Hippocampal formation (tissue), 2 donors: ENCODE data around the gene SAMD3.
"Not testable (repeated sequence)": the region's sequence is repeated elsewhere in the genome, so short reads cannot be mapped to it uniquely, and the experiment has no call there.

Experiments
- DNase-seq, 2 donors: peaks; one replicate each; lab custom pipeline; 2025; lab: John Stamatoyannopoulos, UW

SAMD3 gene

DNA sequence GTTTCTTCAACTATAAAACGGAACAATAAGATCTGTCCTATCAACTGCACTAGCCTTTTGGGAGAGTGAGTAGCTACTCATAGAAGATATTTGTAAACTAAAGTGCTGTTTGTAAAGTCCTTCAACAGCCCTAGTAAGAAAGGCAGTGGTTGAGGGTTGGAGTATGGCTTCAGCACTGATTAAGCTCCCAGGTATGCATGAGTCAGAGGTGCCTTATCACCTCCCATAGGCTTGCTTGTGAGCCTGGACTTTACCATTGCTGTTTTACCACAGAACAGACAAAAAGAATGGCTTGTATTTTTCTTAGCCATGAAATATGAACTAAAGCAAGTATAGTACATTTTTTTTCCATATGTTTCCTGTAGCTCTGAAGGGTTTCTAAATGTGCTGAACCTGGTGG, 44.1 kb downstream of the SAMD3 start:
- no peak for DNase-seq

DNA sequence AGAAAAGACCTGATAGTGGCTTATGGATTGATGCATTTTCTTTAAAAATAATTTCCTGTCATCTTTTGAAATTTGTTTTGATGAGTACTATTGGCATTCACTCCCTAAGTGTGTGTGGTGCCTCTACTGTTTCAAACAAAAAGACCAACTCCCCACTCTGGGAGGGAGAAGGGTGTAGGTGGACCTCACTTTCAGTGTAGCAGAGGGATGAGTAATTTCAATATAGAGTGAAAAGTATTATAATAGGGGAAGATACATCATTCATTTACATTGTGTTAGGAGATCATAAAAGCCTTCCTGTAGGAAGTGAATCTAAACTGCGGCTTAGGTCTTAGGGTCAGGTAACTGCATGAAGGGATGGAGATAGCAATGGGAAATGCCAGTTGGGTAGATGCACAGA, 46.4 kb downstream of the SAMD3 start:
- no peak for DNase-seq

DNA sequence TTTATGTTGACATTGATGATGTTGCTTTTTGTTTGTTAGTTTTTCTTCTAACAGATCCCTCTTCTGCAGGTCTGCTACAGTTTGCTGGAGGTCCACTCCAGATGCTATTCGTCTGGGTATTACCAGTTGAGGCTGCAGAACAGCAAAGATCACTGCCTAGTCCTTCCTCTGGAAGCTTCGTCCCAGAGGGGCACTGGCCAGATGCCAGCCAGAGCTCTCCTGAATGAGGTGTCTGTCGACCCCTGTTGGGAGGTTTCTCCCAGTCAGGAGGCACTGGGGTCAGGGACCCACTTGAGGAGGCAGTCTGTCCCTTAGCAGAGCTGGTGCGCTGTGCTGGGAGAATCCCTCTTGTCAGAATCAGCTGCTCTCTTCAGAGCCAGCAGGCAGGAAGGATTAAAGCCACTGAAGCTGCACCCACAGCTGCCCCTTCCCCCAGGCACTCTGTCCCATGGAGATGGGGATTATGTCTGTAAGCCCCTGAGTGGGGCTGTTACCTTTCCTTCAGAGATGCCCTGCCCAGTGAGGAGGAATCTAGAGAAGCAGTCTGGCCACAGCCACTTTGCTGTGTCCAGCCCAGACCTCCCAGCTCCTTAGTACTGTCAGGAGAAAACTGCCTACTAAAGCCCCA, 49.3 kb downstream of the SAMD3 start:
- not testable (repeated sequence) for DNase-seq

DNA sequence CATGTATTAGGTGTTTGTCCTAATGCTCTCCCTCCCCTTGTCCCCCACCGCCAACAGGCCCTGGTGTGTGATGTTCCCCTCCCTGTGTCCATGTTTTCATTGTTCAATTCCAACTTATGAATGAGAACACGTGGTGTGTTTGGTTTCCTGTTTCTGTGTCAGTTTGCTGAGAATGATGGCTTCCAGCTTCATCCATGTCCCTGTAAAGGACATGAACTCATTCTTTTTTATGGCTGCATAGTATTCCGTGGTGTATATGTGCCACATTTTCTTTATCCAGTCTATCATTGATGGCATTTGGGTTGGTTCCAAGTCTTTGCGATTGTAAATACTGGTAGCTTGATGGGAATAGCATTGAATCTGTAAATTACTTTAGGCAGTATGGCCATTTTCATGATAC, 52.6 kb downstream of the SAMD3 start:
- DNase-seq: not testable (repeated sequence)

DNA sequence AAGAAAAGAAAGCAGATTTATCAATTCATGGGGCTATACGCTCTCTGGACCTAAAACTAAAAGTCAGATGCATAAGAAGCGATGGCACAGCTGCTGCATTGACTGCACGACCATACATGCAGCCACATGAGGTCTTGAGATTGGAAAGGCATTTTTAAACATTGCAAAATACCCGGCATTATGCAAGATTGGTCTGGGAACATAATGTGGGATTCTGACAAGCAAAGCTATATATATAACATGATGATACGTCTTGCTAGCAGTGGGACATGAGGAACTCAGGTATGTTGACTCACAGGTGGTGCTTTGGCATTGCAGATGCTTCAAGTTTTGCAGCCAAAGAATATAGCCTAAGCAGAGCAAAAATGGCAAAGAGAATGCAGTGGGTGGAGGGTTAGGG, 55.1 kb downstream of the SAMD3 start:
- DNase-seq: no peak

DNA sequence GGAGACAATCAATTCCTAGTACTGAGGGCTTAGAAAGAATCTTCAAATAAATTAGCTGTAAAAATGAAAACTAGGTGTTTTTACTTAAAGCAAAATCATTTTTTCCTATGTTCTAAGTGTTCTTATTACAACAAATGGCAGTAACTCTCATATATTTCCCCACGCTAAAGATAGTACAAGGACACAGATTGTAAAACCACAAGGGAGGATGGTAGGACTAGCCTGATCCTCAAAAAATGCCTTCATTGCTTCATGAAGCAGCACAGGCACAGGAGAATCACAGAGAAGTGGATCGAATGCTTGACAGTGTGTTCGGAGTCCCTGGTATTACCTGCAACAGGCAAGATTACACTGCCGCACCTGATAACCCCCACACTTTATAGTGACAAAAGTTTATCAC, 58.5 kb downstream of the SAMD3 start:
- DNase-seq: no peak

DNA sequence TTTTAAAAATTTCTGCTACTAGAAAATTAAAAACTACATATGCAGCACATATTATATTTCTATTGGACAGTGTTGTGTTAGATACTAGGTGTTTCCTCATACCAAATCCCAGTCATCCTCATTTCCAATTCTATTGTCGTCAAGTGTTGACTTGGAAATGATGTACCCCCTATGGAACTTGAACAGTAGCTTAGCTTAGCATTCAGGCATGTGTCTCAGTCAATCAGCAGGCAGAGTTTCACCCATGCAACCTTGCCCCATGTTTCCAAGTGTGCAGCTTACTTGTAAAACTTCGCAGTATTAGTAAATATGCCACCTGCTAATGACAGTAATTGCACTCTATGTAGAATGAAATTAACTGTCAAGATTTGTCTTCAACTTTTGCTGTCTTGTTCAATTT, 59.5 kb downstream of the SAMD3 start:
- no peak for DNase-seq

DNA sequence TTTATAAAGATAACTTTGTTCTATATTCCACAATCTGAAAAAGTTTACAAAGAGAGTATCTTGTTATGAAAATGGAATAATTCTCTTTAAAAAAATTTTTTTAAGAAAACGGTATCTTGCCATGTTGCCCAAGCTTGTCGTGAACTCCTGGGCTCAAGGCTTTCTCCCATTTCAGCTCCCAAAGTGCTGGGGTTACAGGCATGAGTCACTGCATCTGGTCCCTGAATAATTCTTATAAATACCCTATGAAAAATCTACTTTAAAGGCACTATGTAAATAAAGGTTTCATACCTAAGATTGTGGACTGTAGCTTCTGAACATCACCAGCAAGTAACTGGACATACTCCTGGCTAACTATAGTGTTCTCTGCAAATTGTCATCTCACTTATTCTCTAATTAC, 60.3 kb downstream of the SAMD3 start:
- no peak for DNase-seq

DNA sequence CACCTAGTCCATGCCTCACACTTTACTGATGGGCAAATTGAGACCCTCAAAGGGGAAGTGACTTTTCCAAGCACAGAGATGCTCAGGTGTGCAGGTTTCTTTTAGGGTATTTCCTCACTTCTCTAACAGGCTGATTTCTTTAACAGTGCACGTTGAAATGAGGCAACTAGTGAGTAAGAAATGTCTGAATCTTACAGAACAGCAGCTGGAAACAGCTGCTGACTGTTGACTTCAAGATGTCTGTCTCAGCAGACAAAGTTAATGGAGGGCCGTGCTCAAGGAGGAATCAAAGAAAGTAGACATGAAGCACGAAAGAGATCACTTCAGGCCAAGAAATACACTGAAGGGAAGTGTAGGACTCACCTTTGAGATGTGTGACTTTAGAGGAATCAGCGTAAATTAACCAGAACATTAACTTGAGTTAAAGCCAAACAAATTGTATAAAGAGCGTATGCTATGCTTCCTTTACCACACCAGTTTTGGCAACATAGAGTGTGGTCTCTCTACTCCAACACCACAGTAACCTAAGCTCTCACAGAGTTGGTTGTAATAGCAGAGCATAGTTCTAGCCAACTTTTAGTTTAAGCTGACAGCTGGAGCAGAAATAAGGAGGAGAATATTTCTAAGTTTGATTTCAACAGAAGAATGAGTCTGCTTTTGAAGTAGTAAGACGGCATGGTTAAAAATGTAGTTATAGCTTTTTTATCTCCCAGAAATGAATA, 60.9 kb downstream of the SAMD3 start:
- DNase-seq: no peak

DNA sequence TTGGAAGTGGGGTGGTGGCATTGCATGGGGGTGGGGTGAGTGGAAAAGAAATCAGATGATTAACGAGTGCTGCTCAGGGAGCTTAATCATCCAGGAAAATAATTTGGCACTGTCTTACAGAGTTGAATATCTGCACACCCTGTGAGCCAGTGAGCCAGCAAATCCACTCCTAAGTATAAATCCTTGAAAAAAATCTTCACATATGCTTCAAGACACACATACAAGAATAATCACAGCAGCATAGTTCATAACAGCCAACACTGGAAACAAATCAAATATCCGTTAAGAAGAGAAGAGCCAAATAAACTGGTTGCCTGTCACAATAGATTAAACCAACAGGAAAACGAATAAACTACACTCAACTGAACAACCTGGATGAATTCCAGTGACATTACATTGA, 62.8 kb downstream of the SAMD3 start:
- no peak for DNase-seq

DNA sequence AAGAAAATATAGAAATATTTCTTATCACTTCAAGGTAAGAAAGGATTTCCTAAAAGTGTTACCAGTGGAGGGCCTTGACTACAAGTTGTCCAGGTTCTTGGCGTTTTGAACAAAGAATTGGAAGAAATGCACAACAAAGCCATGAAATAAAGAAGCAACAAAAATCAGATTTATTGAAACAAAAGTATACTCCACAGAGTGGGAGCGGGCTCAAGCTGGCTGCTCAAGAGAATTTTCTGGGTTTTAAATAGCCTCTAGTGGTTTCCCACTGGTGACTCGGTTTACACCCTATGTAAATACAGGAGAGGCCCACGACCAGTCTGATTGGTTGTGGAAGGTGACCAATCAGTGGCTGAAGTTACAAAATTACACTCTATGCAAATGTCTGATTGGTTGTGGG, 64.2 kb downstream of the SAMD3 start:
- DNase-seq: no peak

DNA sequence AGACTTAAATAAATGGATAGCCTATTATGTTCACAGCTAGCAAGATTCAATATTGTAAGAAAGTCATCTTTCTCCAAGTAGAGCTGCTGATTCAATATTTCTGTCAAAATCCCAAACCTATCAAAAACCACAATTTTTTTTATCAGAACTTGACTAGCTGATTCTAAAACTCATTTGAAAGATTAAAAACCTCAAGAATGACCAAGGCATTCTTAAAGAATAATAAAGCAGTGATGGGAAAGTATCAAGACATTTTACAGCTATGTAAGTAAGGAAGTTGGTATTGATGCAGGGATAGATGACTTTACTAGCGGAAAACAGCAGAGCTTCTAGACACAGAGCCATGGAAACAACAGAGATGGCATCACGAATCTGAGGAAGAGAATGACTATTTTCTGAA, 64.7 kb downstream of the SAMD3 start:
- no peak for DNase-seq

DNA sequence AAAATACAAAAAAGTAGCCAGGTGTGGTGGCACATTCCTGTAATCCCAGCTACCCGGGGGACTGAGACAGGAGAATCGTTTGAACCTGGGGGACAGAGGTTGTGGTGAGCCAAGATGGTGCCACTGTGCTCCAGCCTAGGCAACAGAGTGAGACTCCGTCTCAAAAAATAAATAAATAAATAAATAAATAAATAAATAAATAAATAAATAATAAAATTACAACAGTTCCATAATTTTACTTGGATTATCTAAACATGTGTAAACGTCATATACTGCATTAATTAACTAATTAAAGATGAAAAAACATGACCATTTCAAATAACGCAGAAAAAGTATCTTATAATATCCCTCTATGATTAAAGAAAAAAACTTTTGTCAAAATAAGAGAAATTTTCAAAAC, 65.8 kb downstream of the SAMD3 start:
- DNase-seq: no peak

DNA sequence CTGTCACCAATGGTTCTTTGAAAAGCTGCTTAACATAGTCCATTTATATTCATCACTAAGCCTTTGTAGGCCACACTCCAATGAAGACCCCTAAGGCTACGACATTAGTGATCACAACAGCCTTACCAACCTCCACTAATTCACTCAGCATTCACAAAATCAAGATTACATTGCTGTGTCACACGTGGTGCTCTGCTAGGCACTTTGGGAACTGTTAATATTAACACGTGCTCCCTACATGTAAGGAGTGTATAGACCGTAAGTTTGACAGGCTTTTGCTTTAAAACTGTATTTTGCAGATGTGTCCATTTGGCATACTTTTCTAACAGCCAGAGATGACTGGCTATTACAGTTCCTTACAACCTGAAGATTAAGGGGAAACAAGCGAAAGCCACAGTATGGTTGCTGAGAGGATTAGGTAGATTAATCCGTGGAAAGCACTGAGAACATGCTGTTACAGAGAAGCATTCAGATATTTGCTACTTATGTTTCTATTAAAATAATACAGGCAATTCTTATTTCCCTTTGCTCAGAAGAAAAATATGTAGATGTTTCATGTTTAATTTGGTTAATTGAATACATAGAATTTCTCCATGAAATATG, 69.7 kb downstream of the SAMD3 start:
- DNase-seq: no peak

DNA sequence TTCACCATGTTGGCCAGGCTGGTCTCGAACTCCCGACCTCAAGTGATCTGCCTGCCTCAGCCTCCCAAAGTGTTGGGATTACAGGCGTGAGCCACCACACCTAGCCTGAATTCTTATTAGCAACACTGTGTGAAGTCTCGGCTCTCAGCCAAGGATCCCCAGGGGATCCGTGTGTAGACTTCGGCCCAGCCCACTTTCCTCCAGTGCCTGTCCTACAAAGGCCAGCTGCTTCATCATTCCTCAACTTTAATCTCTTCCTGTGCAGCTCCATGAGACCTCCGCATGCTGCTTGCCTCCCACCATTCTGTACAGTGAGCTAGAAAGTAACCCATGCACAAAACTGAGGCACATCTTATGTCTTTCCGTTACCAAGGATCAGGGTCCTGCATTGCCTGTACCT, 71.8 kb downstream of the SAMD3 start:
- DNase-seq: no peak

DNA sequence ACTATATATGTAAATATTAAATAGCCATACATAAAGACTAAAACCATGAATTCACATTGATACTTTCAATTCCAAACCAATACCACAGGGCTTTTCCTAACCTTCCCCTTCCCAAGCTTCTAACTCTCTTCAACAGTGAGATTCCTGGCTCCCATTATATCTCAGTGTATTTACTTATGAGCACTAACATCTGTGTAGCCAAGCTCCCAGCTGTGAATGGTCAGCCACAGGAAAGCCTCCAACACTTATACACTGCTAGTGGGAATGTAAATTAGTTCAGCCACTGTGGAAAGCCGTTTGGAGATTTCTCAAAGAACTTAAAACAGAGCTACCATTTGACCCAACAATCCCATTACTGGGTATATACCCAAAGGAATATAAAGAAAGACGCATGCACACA, 73.7 kb downstream of the SAMD3 start:
- DNase-seq: not testable (repeated sequence)

DNA sequence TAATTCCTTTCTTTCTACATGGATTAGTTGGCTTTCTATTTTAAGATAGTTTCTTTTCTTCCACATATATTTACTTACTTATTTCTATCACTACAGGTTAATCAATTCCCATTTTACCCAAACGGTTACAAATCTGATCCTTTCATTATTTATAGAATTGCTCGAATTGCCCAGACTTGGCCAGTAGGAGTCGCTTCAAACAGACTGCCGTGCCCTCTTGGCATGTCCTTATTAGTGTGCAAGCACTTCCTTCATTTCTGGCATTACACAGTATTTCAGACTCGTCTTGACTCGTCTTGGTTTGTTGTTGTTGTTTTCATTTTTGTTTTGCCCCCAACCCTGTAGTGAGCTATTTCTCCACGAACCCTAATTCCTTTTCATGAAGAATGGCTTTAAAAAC, 74.6 kb downstream of the SAMD3 start:
- no peak for DNase-seq

DNA sequence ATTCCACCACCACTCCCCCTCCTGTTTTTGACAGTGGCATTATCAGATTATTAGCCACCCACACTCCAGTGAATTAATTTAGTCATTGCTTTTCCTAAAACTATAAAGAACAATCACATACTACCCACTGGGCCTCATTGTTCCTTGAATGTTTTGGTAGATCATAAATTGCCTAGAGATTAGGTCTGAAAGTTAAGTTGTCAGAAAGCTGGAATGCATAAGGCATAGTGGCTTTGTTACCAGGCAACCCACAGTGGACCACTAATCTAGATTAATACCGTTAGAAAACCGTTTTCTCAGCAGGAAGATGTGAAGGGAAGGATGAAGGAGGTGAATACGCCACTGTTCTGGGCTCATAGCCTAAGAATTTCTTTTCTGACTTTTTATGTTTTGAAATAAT, 75.6 kb downstream of the SAMD3 start:
- no peak for DNase-seq

DNA sequence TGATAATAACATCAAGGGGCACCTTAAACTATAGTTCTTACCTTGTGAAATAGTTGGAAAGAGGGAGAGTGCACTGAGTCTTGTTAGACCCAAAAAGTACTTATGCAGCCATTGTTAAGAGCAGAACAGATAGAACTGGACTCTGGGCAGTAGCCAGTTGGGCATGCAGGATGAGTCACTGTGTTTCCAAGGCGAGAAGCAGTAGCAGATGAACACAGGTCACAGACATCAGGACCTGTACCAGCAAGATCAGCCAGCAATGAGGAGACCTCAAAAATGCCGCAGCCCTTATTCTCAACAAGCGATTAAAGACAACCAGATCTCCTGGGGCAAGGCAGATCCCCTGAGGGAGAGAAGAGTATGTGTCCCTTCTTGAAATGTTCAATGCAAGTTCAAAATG, 79.0 kb downstream of the SAMD3 start:
- no peak for DNase-seq

DNA sequence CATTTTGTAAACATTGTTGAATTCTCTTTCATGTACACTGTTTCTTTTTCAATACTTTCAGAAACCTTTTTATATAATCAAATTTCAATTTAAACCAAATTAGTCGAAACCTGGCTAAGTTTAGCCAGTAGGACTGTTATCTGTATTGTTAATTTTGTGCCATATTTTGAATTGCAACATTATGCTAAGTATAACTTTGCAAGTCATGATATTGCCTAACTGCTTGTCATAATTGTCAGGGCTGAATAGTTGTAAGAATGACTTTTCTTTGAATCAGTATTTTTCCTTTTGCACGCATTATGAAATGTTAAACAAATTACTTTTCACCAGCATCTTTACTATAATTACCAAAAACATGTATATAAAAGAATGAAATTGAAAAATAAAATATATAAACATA, 82.7 kb downstream of the SAMD3 start:
- DNase-seq: no peak

DNA sequence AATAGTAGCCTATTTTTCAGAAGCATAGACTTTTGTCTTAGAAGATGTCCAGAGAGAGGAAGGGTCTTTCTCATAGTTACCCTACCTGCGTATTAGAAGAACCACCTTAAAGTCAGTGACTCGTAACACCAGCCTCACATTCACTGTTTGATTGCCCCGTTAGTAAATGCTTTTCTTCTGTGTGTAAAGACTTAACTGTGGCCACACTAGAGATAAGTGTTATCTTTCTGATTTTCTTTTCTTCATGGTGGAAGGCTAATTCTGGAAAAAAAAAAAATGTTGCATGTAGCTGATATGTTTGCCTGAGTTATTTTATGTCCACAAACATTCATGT, 83.9 kb downstream of the SAMD3 start:
- no peak for DNase-seq

DNA sequence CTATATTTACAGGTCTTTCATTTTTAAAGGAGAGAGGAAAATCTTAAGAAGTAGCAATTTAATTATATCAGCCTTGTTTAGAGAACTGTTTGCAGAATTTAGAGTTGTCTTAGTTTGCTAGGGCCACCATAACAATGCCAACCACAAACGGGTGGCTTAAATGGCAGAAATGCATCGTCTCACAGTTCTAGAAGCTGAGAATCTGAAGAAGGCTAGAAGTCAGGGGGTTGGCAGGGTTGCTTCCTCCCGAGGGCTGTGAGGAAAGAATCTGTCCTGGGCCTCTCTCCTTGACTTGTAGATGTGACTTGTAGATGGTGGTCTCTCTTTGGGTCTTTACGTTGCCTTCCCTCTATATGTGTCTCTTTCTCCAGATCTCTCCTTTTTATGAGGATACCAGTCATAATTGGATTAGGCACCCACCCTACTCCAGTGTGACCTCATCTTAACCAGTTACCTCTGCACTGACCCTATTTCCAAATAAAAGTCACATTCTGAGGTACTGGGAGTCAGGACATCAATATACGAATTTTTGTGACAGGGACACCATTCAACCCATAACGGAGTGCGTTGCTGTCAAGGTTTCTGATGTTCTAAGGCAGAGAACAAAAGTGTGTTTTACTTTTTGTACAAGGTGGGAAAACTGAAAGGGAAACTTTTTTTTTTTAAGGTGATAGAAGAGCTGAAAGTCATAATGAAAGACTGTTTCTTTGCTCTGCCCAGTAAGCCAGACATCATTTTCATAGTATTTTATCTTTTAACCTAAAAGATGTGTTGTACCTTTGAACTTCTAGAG, 84.4 kb downstream of the SAMD3 start:
- DNase-seq: no peak

DNA sequence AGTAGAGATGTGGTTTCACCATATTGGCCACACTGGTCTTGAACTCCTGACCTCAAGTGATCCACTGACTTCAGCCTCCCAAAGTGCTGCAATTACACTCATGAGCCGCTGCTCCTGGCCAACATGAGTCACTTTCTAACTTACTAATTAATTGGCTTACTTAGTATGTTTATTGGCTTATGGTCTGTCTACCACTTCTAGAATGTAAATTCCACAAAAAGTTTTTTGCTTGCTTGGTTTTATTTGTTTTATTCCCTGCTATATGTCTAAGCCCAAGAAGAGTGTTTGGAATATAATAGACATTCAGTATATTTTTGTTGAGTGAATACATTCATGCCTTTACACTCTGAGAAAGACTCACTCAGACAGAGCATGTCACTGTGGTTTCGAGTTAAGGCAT, 86.0 kb downstream of the SAMD3 start:
- no peak for DNase-seq
